ENCODE measurements around the gene CDRT4.

Gene CDRT4

DNA sequence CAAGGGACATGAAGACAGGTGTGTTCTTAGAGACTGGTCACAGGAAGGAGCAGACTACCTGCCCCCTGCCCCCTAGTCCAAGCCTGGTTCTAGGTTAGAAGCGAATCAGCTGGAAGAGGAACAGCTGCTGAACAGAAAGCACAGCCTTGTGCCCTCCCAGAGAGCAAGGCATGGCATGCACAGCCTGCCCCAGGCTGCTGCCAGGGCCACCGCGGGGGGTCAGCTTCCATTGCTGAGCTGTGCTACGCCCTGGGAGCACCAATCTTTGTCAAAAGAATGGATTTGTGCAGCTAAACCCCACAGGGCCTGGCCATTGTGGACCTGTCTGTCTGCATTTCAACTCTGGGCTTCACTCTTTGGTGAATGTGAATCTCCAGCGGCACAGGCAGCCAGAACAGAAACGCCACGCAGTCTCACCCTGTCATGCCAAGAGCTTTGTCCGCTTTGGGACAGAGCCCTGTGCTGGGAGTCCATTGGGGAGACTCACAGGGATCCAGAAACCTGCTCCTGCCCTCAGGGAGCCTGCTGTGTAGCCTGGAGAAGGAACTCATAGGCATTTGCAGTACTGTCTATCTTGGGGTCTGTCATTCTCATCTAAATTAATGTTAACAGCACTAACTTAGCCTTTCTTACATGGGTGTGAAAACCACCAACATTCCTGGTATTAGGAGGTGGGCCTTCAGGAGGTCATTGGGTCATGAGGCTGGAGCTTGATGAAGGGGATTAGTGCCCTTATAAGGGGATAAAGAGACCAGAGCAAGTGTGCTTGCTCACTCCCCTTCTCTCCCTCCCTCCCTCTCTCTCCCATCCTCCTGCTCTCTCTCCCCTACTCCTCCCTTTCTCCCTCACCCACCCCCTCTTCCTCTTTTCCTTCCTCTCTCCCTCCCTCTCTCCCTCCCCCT lies 25.6 kb upstream of the CDRT4 start:
- DNase-seq = no peak

DNA sequence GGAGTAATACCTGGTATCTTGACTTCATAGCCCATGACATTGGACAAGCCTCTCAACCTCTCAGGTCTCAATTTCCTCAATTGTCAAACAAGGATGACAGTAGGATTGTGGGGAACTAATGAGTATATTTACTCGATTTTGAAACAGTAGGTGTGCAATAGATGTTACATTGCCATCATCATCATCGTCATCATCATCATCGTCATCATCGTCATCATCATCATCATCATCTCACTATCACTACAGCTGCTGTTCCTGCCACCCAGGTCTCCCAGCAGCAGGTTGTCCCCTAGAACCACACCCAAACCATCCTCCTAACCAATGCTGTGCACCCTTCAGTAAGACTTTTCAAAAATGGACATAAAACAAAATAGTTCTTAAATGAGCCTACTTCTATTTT lies 24.8 kb upstream of the CDRT4 start:
- DNase-seq = no peak

DNA sequence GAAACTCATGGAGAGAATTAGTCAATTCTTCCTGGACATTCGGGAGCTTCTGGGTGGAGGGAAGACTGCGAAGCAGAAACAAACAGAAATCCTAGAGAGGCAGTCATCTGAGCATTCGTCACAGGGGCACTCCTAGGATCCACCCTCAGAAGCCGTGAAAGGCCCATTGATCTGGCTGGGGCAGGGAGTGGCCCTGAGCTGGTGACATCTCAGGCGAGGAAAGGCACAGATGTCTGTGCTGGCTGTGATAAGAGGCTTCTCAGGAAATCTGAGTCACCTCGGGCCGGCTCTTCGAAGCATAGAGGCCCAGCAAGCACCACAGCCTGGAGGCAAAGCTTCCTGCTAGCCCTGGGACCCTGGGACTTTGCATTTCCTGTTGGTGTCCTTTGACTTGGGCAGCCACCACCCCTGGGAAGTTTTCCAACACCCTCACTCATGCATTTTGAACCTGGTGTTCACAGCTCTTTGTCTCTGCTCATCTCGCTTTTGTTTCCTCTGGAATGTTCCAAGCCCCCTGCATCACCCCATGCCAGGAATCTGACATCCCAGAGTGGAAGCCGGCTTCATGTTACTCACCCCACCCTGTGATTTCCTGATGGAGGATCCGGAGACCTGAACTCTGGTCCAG lies 23.3 kb upstream of the CDRT4 start:
- no peak for DNase-seq

DNA sequence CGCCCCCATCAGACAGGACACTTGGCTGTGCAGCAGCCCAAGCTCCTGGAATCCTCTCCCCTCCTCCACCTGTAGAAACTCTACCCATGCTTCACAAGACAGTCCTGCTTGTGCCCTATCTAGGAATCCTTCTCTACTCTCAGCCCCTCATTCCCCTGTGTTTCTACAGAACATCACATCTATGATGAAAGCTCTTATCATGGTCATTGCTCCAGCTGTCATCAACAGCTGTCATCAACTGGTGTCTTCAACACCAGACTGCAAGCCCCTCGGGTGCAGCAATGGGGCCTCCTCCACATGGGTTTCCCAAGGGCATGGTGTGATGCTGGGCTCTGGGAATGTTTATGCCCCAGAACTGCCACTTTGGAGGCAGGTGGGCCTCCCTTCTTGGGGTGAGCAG lies 21.1 kb upstream of the CDRT4 start:
- DNase-seq = no peak

DNA sequence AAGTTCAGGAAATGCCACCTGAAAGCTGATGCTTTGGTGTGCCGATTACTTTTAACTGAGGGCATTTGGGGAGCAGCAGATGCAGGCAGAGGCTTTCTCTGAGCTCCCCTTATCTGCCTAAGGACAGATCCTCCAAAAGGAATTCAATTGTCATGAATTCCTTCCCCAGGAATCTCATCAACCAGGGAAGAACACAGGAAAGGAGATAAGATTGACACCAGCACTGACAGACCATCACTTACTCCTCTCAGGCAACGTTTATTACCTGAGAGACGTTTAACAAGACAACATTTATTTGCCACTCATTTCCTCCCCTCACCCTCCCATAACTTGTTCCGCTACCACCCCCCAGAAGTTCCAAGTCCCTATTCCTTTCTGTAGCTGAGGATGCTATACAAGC lies 17.6 kb upstream of the CDRT4 start:
- no peak for DNase-seq

DNA sequence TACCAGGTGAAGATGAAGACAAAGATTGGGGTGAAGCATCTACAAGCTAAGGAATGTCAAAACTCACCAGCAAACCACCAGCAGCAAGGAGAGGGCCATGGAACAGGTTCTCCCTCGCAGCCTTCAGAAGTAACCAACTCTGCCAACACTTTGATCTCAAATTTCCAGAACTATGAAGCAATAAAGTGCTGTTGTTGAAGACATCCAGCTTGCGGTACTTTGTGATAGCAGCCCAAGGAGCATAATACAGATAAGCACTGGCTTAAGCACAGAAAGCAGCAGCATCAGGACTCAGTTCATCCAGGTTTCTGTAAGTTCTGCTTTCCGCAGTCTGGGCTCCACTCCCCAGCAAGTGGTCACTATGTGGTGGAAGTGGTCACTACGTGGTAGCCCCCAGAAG lies 16.0 kb upstream of the CDRT4 start:
- DNase-seq = no peak

DNA sequence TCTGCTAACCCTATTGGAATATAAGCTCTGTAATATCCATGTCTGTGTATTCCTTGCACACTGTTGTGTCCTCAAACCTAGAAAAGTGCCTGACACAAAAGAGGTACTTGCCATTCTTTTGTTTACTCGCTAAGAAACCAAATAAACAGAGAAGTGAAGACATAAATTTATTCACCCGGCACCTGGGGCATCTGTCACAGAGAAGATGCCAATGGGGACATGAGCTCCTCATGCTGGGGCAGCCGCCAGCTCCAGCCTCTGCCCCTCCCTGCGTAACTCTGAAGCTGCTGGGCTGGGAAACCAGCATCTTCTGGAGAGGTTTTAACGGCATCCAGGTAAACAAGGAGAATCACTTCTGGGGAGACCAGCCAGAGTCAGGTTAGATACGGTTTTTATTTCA lies 15.1 kb upstream of the CDRT4 start:
- DNase-seq = no peak

DNA sequence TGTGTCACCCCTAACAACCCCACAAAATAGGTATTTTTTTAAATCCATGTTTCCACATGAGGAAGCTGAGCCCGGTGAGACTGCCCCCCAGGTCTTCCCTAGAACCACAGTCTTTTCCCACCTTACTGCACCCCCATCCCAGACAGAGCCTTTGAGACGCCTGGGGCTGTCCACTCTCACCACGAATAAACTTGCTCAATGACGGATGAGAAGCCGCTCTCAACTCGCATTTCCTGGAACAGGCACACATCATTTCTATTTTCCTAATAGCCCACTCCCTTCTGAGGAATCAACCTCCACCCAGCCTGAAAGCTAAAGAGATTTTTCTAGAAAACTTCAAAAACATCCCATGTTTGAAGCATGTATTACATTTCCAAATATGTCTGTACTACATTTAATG lies 14.1 kb upstream of the CDRT4 start:
- no peak for DNase-seq

DNA sequence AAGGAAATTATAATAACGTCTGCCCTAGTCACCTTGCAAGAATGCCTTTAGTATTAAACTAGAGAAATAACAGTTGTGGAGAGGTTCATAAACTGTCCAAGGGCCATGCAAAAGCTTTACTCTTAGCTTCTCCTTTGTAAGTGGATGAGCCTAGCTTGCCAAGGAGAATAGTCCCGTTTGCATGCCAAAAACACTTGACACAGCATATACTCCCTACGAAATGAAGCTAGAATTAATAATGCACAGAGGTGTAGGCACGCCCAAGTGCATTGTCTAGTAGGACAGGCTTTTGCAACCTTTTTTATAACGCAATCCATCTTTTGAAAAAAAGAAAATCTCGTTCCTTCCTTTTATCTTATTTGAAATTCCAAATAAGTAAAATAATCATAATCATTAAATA lies 12.8 kb upstream of the CDRT4 start:
- no peak for DNase-seq

DNA sequence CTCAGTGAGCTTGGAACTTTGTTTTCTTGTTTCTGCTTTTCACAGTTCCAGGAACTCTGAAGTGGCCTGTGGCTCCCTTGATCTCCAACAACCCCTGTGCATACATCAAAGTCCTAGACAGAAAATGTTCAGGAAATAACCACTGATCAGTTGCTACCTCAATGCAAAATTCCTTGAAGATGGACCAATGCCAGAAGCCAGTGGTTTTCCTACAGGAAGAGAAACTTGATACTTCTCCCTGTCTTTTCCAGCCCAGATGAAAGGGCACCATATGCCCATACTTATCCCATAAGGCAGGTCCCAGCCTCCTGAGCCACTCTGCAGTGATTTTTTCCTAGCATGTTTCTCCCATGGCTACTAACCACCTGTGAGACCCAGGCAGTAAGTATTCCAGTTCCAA lies 12.3 kb upstream of the CDRT4 start:
- DNase-seq = no peak

DNA sequence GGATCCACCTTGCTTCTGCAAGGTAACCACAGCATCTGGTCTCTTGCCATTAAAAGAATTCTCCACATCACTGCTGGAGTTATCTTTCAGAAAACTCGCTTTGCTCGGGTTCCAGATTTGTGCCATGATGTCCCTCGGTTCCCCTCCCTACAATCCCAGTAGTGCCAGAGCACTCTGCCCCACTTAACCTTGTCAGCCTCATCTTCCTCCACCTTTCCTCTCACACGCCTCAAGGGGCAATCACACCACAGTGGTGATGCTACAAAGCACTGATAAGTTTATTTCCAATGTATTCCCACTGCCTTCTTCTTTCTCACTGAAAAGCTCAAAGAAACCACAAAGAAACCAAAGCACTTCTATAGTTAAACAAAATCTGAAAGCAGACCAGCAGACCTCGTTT lies 11.4 kb upstream of the CDRT4 start:
- no peak for DNase-seq

DNA sequence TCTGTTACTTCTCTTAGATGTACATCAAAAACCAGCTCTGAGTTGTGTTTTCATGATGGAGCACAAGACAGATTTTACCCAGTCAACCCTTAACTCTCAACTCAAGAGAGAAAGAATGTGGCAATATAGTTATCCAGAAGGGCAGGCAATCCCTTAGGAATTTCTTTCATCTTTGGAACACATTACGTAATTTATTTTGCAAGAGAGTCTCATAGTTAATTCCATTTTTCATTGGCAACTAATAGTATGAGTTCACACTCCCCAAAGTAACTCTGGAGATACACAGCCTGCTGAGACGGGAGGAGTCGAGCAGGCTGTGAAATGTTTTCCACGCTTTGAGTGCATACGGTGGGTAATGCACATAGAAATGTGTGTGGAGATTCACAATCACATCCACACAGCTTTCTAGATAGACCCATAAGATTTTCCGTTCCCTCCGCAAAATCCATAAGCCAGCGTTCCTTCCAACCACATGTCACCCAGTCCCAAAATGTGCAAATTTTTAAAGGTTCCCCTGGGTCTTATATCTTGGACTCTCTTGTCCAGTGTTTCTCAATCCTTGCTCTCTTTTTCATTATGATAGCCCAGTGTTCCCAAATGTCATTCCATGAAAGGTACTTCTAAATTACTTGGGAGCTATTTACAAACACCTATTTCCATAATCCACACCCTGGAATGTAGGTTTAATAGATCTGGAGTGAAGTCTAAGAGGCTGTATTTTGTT lies 8.4 kb upstream of the CDRT4 start:
- DNase-seq = no peak

DNA sequence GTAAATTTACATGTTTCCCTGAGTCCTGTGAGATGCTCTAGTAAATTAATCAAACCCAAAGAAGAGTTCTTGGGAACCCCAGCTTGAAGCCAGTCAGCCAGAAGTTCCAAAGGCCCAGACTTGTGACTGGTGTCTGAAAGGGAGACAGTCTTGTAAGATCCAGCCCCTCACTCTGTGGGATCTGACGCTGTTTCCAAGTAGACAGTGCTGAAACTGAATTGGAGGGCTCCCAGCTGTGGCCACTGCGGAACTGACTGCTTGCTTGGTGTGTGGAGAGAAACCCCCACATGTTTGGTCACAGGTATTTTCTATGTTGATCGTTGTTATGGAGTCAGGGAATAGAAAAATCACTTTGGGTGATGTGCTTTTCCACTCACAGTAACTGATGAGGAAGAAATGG lies 5.5 kb upstream of the CDRT4 start:
- no peak for DNase-seq

DNA sequence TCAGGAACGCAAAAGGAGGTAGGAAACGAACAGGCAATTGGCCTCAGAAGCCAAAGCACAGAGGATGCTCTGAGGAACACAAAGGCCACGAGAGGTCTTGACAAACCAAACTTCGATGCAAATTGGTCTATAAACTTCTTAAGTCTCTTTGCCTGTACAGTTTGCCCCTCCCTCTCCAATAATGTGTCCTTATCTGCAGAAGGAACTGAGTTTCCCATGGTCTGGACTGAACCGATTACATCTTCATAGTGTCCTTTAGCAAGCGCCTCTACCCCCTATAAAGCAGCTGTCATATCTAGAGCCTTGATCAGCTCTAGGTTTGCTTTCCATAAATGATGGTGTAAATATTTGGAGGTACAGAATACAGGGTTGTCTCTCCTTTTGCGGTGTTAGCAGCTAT lies 3.1 kb upstream of the CDRT4 start:
- no peak for DNase-seq

DNA sequence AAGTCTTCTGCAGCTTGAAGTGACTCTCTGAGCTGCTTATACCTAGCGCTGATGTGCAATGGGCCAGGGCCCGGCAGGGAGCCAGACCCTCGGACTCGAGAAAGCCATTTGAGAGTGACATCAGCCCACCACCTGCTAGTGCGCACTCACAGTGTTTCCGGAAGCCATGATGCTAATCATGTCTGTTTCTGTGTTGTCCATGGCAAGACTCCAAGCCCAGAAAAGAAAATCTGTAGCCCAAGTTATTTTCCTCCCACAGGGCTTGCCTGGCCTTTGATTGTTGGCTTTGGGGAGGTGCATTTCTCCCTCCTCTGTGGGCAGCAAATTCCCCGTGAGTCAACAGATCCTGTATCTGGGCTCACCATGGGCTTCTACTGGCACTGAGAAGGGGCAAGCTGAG lies 1.8 kb upstream of the CDRT4 start:
- DNase-seq = no peak

DNA sequence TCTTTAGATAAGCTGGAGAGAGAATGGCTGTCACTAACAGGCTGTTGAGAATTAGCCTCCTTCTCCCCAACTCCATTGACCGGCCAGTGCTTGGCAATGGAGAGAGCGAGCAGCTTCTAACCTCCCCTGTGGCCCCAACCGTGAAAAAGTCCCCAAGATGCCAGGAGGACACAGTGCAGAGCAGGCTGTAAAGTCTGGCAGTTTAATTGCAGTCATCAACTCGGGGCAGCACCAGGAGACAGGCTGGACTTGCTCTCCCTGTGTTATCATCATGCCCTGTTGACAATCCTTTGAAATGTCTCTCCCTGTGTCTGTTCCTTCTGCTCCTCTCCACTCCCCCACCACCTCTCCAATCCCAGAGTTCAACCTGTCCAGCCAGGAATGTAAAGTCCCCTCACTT lies 705 bp upstream of the CDRT4 start:
- no peak for DNase-seq

DNA sequence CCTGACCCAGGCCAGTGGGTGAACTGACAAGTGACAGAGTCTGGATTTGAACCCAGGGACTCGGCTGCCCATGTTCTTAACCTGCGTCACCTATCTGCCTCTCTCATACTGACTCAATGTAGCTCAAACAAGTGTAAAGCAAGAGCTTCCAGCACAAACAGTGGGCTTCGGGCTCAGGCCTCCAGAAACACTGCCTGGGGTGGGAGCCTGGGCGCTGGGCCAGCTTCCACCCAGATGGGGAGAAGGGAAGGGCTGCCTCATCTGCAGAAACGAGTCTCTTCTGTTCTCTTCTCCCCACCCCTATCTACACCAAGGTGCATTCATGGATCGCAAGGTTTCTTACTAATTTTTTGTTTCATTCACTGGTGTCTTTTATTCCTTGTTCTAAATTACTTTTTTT lies 1.3 kb downstream of the CDRT4 start:
- no peak for DNase-seq

DNA sequence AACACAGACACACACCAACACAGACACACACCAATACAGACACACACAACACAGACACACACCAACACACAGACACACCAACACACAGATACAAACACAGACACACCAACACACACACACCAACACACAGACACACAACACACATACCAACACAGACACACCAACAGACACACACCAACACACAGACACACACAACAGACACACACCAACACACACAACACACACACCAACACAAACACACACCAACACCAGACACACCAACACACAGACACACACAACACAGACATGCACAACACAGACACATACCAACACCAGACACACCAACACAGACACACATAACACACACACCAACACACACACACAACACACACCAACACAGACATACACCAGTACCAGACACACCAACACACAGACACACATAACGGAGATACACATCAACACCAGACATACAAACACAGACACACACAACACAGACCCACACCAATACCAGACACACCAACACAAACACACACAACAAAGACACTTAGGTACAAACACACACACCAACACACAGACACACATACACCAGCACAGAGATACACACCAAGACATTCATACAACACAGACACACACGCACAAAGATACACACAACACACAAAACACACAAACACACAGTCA lies 2.2 kb downstream of the CDRT4 start:
- DNase-seq = no peak

DNA sequence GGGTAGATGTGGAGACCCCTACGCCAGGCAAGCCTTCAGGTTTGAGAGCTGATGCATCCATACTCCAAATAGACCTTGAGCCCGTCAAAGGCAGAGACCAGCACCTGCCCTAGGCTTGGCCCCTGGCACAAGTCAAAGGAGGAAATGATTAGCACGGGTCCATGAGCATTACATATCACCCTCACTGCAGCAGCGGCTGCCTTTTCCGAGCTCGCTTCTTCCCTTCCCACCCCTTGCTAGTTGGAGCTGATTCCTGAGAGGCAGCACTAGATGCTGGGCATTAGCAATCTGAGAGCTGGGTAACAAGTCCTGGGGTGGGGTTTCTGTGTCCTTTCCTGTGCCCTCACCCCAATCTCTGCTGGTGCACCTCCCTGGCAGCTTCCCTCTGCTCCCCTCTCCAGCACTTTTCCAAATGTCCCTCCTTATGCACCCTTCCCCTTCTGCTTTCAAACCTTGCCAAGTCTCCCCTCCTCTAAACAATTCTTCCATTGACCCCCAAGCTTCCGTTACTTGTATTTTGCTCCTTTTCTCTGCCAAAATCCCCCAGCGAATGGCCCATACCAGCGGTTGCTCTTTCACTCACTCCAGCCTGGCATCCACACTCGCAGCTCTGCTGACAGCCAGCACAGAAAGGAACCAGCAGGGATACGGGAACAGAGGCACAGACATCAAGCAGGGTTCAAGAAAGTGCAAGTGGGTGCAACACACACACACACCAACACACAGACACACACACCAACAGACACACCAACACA lies 3.0 kb downstream of the CDRT4 start:
- DNase-seq = peak; percentile 17

DNA sequence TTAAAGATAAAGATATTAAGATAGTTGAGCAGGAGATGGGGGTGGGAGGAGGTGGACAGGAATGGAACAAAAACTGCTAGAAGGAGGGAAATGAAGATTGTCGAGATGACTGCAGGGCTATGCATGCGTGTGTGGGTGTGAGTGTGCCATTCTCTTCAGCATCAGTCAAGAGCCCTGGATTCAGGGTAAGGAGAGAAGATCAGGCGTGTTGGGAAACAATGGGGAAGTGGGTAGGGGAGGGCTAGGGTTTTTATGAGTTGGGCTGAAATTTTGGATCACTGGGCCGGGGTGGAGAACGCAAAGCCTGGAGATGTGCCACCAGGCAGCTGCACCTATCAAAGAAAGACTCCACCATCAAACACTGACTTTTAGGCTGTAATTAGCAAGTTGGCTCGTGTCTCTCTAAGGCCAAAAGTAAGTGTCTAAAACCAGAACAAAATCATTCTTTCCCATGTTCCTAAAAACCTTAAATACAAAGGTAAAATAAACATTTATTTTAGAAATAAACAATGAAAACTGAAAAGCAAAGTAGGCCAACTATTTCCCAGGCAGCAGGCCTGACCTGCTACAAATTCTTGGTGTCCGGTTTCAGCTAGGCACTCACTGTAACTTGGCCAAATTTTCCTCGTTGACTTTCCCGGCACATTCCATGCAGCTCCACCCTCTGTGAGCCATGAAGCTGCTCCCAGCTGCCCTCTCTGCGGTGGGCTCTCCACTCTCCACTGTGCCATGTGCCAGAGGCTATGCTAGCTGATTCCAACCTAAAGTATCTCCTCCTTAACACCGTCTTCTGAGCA lies 4.2 kb downstream of the CDRT4 start:
- DNase-seq = peak; percentile 28

DNA sequence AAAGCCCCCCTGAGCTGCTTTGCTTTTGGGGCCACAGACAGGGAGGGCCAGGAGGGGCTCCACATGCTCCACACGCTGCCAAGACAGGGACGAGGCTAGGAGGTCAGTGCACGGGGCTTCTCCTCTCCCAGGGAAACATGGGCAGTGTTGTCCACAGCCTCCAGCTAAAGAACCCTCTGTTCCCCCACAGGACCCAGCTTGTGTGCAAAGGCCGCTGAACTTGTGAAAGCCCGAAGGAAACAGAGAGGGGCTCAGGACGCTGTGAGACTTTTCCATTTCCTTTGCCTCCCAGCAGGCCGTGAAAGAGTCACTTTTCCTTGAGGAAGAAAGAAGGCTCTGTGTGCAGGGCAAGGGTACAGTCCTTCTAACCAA lies 9.7 kb downstream of the CDRT4 start:
- peak; percentile 22 for DNase-seq
